Cardiac fibroblast (primary cell): ENCODE measurements around the gene GAL3ST2.
"Not testable (repeated sequence)": the region's sequence is repeated elsewhere in the genome, so short reads cannot be mapped to it uniquely, and the experiment has no call there.

Source experiments
- DNase-seq, 2 donors: peaks; one replicate each; pipeline versions ENCODE4 v3.0.0 to v3.0.0-alpha.2; 2010; ENCODE audit warnings: low read depth in 2 of 2
- H3K4me3 ChIP-seq, 2 donors: replicated peaks in 1 of 2; 1 replicate in 1 of 2; 2 replicates in 1 of 2; pipeline ENCODE4 v1.5.1; 2011; ENCODE audit warnings: low read depth in 2 of 2, low read length in 2 of 2, mild to moderate bottlenecking in 2 of 2, moderate library complexity in 1 of 2
- TF ChIP-seq, protein P1 (sequence below): IDR thresholded peaks from one replicate; pipeline ENCODE4 v1.5.1; 2011; ENCODE audit warnings: low read depth, mild to moderate bottlenecking, low read length, inconsistent platforms

GAL3ST2 gene

DNA sequence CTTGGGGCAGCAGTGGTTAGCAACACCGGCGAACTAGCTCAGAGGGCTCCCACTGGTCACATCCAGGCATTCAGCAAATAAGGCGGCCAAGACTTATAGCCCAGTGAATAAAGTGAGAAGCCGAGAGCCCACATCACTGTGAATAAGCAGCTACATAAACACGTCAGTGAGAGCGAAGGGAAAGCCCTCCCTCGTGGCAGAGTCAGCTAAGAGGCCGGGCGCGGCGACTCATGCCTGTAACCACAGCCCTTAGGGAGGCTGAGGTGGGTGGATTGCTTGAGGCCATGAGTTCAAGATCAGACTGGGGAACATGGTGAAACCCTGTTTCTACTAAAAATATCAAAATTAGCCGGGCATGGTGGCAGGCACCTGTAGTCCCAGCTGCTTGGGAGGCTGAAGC lies 37.0 kb upstream of the GAL3ST2 start:
- DNase-seq: peak; percentile 9 to 62
- no peak overlapping the region for H3K4me3 ChIP-seq
- TF ChIP-seq, protein P1, sequence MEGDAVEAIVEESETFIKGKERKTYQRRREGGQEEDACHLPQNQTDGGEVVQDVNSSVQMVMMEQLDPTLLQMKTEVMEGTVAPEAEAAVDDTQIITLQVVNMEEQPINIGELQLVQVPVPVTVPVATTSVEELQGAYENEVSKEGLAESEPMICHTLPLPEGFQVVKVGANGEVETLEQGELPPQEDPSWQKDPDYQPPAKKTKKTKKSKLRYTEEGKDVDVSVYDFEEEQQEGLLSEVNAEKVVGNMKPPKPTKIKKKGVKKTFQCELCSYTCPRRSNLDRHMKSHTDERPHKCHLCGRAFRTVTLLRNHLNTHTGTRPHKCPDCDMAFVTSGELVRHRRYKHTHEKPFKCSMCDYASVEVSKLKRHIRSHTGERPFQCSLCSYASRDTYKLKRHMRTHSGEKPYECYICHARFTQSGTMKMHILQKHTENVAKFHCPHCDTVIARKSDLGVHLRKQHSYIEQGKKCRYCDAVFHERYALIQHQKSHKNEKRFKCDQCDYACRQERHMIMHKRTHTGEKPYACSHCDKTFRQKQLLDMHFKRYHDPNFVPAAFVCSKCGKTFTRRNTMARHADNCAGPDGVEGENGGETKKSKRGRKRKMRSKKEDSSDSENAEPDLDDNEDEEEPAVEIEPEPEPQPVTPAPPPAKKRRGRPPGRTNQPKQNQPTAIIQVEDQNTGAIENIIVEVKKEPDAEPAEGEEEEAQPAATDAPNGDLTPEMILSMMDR: no peak

DNA sequence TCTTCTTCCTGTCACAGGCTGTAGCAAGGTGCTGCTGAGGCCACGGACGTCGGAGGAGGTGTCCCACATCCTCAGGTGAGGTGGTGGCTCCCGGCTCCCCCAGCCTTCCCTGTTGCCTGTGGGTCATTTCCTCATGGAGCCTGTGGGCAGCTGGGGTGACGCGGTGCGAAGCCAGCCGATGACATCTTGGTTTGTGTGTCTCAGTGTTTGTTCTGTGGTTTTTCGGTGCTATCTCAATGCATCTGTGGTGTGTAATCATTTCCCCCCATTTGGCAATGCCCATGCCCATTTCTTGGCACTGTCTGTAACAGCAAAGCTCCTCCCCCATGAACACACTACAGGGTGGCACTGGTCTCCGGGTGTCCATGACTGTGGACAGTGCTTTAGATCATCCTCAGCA lies 35.6 kb upstream of the GAL3ST2 start:
- H3K4me3 ChIP-seq: no peak overlapping the region
- DNase-seq: peak in 1 of 2 donors; percentile 17
- TF ChIP-seq, protein P1: no peak

DNA sequence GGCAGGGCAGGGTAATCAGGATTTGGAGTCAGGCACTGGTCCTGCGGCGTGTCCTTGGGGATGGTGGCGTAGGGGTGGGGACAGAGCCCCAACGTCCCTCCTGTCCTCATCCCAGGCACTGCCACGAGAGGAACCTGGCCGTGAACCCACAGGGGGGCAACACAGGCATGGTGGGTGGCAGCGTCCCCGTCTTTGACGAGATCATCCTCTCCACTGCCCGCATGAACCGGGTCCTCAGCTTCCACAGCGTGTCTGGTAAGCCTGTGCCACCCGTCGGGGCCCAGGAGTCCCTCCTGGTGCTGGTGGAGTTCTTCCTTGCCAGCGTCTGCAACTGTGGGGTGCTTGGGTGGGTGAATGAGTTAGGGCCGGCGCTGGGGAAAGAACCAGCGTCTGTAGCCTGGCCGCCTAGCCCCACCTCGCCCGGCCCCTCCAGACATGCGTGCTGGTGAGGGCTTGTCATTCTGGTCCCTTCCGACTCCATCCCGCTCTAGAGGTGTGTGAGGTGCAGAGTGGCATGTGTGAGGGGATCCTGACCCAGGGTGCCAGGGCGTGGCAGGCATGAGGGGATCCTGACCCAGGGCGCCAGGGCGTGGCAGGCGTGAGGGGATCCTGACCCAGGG lies 34.2 kb upstream of the GAL3ST2 start:
- no peak for DNase-seq
- TF ChIP-seq, protein P1: no peak
- no peak overlapping the region for H3K4me3 ChIP-seq

DNA sequence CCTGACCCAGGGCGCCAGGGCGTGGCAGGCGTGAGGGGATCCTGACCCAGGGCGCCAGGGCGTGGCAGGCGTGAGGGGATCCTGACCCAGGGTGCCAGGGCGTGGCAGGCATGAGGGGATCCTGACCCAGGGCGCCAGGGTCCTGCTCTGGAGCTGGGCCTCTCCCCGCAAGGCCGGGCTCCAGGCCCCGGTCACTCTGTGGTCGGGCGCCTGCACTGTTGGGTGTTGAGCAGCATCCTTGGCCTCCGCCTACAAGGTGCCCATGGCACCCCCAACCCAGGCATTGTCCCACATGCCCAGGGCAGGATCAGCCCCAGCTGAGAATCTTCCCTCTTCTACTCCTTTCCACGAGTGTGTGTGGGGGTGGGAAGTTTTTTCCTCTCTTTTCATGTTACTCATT lies 33.6 kb upstream of the GAL3ST2 start:
- not testable (repeated sequence) for H3K4me3 ChIP-seq, DNase-seq

DNA sequence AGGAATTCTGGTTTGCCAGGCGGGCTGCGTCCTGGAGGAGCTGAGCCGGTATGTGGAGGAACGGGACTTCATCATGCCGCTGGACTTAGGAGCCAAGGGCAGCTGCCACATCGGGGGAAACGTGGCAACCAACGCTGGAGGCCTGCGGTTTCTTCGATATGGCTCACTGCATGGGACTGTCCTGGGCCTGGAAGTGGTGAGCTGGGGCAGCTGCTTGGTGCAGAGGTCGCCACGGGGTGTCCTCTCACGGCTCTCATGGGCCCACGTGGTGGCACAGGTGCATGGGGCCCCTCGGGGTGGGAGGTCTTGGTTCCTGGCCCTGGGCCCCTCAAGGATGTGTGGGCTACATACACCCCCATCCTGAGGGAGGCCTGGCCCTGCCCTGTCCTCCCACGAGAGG lies 33.0 kb upstream of the GAL3ST2 start:
- TF ChIP-seq, protein P1: no peak
- DNase-seq: no peak
- no peak overlapping the region for H3K4me3 ChIP-seq

DNA sequence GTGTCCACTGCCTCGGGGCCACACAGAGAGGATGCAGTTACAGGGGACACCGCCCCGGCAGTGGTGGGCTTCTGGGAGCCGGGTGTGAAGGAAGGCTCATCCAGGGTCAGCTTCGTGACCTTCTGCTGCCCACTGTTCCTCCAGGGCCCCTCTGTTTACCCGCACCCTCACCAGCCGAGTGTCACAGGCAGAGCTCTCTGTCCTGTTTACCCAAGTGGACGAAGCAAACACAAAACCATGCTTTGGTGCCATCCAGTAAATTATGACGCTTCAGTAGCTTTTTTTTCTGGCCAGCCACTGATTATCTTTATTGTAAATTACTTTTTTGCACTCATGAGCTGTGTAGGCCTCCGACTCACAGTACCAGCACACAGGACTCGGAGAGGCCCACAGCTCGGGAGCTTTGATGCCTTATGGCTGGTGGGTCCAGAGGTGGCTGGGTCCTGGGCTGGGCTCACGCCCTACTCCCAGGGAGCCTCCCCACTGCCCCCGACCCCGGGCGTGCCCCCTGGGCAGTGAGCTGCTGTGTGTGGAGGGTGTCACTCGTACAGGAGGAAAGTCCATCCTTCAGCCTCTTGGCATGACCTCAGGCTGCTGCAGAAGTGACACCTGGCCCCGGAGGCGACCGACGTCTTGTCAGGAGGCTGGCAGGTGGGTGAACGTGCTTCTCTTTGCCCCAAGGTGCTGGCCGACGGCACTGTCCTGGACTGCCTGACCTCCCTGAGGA lies 32.4 kb upstream of the GAL3ST2 start:
- H3K4me3 ChIP-seq: no peak overlapping the region
- TF ChIP-seq, protein P1: no peak
- DNase-seq: no peak

DNA sequence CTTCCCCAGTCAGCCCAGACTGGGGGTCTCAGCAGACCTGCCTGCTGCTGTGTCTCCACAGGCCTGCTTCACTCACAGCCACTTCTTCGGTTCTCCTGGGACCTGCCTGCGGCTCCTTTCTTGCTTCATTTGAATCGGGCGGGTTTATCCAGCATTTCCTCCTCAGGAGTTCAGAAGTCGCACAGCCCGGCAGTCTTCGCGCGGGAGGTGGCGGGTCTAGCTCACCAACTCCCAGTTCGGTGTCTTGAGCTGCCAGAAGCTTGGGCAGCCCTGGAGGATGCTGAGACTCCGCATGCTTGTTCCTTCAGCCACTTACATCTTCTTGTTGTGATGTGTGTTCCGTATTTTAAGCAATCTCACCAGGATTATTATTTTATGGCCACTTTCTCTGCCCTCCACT lies 31.3 kb upstream of the GAL3ST2 start:
- no peak overlapping the region for H3K4me3 ChIP-seq
- no peak for DNase-seq
- TF ChIP-seq, protein P1: no peak
